ENCODE measurements around the gene ADAD2. TPM values are rescaled to one million over a fixed set of nuclear protein-coding genes. Genes with fewer than 3 reads are reported as not detected.

ADAD2 gene
- total RNA-seq, 2 donors from 2014 or later, result not detected

DNA sequence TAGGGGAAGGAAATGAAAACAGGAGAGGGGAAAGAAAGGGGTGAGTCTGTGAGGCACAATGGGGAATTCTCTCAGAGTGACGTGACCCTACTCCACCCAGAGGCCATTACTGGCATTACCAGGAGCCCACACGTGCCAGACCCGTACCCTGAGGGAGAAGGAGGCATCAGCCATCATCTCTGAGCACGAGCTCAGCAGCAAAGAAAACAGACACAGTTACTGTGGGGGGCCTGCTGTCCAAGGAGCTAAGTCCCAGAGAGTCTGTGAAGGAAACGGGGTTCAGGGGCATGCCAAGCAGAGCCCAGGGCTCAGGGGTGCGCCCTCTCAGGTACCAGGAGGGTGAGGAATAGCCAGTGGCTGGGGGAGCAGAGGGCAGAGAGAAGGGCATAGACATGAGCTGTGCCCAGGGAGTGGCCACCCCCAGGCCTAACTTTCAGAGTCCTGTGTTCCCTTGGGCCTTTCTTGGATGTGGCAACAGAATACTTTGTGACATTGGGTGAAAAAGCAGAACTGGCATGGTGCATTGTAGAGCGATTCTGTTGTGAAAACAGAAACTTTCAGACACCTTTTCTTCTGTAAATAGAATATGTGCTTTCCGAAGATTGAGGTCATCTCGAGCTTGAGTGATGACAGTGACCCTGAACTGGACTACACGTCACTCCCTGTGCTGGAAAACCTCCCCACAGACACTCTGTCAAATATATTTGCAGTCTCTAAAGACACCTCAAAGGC, 15.4 kb upstream of the ADAD2 start:
- H3K27ac Mint-ChIP-seq, result peak overlapping the region; percentile 64
- TF ChIP-seq CTCF (conservative IDR thresholded peaks at IDR 0.05), result peak; percentile 86
- H3K9me3 Mint-ChIP-seq, result no peaks in the 10 kb centered on the region
- Histone ChIP-seq H3K4me1 (ENCODE audit: control insufficient read depth, insufficient read depth, low read length) (no peaks in the 10 kb centered on the region), H3K36me3 (ENCODE audit: control insufficient read depth, insufficient read depth, low read length) (peaks cover 12% of the 10 kb centered on the region), H3K4me3 (ENCODE audit: low read length) (no peak overlapping the region), H3K27me3 (ENCODE audit: control insufficient read depth, insufficient read depth, low read length, poor library complexity, severe bottlenecking) (no peaks in the 10 kb centered on the region), H3K9ac (ENCODE audit: extremely low read depth, low read length, poor library complexity, severe bottlenecking) (no peak overlapping the region), H3K9me3 (ENCODE audit: control insufficient read depth, low read length) (no peaks in the 10 kb centered on the region), H3K27ac (ENCODE audit: low read depth, low read length) (no peak overlapping the region)
- WGBS, 2 experiments (ENCODE audit: insufficient coverage in 1 of 2, insufficient read length in 1 of 2), result 71% methylated on average over 9 to 10 of the region's 10 CpGs
- no peaks in the 10 kb centered on the region for H3K27me3 Mint-ChIP-seq (ENCODE audit: insufficient read depth)
- H3K4me3 Mint-ChIP-seq, result no peak overlapping the region
- H3K4me1 Mint-ChIP-seq, result peaks cover 7% of the 10 kb centered on the region
- peak; percentile 93 for DNase-seq
- H3K36me3 Mint-ChIP-seq (ENCODE audit: low read depth), result peaks cover 14% of the 10 kb centered on the region

- 93 to 95% methylated on average over 10 to 18 of the region's 18 CpGs for WGBS, 2 experiments (ENCODE audit: insufficient coverage in 1 of 2, insufficient read length in 1 of 2)
- DNase-seq, result peak; percentile 49
- Histone ChIP-seq H3K4me1 (ENCODE audit: control insufficient read depth, insufficient read depth, low read length) (no peaks in the 10 kb centered on the region), H3K27ac (ENCODE audit: low read depth, low read length) (peak overlapping the region; percentile 53), H3K4me3 (ENCODE audit: low read length) (no peak overlapping the region), H3K27me3 (ENCODE audit: control insufficient read depth, insufficient read depth, low read length, poor library complexity, severe bottlenecking) (no peaks in the 10 kb centered on the region), H3K36me3 (ENCODE audit: control insufficient read depth, insufficient read depth, low read length) (peaks cover 12% of the 10 kb centered on the region), H3K9ac (ENCODE audit: extremely low read depth, low read length, poor library complexity, severe bottlenecking) (no peak overlapping the region), H3K9me3 (ENCODE audit: control insufficient read depth, low read length) (no peaks in the 10 kb centered on the region)
- peaks cover 18% of the 10 kb centered on the region for H3K36me3 Mint-ChIP-seq (ENCODE audit: low read depth)
- H3K9me3 Mint-ChIP-seq, result no peaks in the 10 kb centered on the region
- H3K27ac Mint-ChIP-seq, result peak overlapping the region; percentile 75
- no peaks in the 10 kb centered on the region for H3K27me3 Mint-ChIP-seq (ENCODE audit: insufficient read depth)
- no peak overlapping the region for H3K4me3 Mint-ChIP-seq
- peaks cover 7% of the 10 kb centered on the region for H3K4me1 Mint-ChIP-seq
- TF ChIP-seq CTCF (conservative IDR thresholded peaks at IDR 0.05), result no peak
Measured at GRCh38 chr16:84176192-84177053, 14.5 kb upstream of the ADAD2 start.

DNA sequence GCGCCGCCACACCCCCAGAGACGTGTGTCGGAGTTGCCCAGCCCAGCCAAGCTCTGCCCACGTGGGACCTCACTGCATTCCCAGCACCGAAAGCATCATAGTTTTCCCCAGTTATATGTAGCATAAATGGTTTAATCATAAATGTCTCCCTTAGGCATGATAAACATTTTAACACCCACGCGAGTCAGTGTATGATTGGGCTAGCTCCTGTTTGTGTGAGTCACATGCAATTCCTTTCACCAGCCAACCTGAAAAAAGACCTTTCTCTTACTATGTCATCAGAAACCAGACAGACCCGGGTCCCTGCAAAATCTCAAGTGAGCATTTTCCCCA, 13.2 kb upstream of the ADAD2 start:
- Histone ChIP-seq H3K27me3 (ENCODE audit: control insufficient read depth, insufficient read depth, low read length, poor library complexity, severe bottlenecking) (no peaks in the 10 kb centered on the region), H3K9me3 (ENCODE audit: control insufficient read depth, low read length) (no peaks in the 10 kb centered on the region), H3K4me1 (ENCODE audit: control insufficient read depth, insufficient read depth, low read length) (no peaks in the 10 kb centered on the region), H3K27ac (ENCODE audit: low read depth, low read length) (no peak overlapping the region), H3K36me3 (ENCODE audit: control insufficient read depth, insufficient read depth, low read length) (peaks cover 25% of the 10 kb centered on the region), H3K4me3 (ENCODE audit: low read length) (no peak overlapping the region), H3K9ac (ENCODE audit: extremely low read depth, low read length, poor library complexity, severe bottlenecking) (no peak overlapping the region)
- Mint-ChIP-seq H3K36me3 (ENCODE audit: low read depth) (peaks cover 27% of the 10 kb centered on the region), H3K4me3 (no peak overlapping the region), H3K27me3 (ENCODE audit: insufficient read depth) (no peaks in the 10 kb centered on the region), H3K27ac (no peak overlapping the region), H3K4me1 (peaks cover 7% of the 10 kb centered on the region), H3K9me3 (no peaks in the 10 kb centered on the region)
- 93 to 94% methylated on average over 6 to 9 of the region's 9 CpGs for WGBS, 2 experiments (ENCODE audit: insufficient coverage in 1 of 2, insufficient read length in 1 of 2)
- peak; percentile 17 for DNase-seq
- TF ChIP-seq CTCF (conservative IDR thresholded peaks at IDR 0.05), result no peak

Measured in endodermal cell (in vitro differentiated cells).